B cell (primary cell): ENCODE data around the gene NAA40.

Source experiments
- EZH2 ChIP-seq: IDR thresholded peaks from 2 replicates; pipeline ENCODE4 v1.6.1; 2012; ENCODE audit warnings: borderline replicate concordance, low read depth, mild to moderate bottlenecking, moderate library complexity, low read length; ENCODE audit not compliant: insufficient read depth, poor library complexity, severe bottlenecking
- TF ChIP-seq, protein P1 (sequence below): fragments of 200-600 bp; IDR thresholded peaks from one replicate; pipeline ENCODE4 v1.8.0; 2022; ENCODE audit warnings: antibody characterized with exemption, mild to moderate bottlenecking

DNA sequence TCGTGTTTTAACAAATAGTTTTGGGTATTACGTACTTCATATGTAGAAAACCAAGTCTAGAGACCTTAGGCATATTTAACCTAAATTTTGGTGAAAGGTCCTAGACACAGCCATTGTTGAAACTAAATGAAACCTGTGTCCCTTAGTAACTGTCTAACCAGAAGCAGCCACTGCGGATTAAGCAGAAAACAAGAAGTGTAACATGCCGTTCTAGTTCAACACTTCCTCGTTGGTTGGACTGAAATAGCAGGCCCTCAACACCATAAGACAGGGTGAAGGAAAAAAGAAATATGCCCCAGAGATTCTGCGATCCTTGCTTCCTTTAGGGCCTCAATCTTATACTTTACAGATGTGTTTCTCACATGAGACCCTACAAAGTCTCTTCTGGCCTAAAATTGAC, 2.0 kb downstream of the NAA40 start:
- TF ChIP-seq, protein P1, sequence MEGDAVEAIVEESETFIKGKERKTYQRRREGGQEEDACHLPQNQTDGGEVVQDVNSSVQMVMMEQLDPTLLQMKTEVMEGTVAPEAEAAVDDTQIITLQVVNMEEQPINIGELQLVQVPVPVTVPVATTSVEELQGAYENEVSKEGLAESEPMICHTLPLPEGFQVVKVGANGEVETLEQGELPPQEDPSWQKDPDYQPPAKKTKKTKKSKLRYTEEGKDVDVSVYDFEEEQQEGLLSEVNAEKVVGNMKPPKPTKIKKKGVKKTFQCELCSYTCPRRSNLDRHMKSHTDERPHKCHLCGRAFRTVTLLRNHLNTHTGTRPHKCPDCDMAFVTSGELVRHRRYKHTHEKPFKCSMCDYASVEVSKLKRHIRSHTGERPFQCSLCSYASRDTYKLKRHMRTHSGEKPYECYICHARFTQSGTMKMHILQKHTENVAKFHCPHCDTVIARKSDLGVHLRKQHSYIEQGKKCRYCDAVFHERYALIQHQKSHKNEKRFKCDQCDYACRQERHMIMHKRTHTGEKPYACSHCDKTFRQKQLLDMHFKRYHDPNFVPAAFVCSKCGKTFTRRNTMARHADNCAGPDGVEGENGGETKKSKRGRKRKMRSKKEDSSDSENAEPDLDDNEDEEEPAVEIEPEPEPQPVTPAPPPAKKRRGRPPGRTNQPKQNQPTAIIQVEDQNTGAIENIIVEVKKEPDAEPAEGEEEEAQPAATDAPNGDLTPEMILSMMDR: no peak
- TF ChIP-seq EZH2: no peak
